GM23248 (cell line): Measurements from ENCODE around the gene DCDC2B.

Experiments used
- EZH2 ChIP-seq: fragments of 200-600 bp; sonication (generic); IDR thresholded peaks from 2 replicates; pipeline ENCODE4 v1.6.1; 2018; ENCODE audit warnings: antibody characterized with exemption, mild to moderate bottlenecking; ENCODE audit not compliant: insufficient read depth, poor library complexity, severe bottlenecking
- EZH2phosphoT487 ChIP-seq: fragments of 200-600 bp; sonication (generic); IDR thresholded peaks from 2 replicates; pipeline ENCODE4 v1.6.1; 2018; ENCODE audit warnings: antibody characterized with exemption, moderate library complexity, mild to moderate bottlenecking, low read depth; ENCODE audit not compliant: insufficient read depth

- TF ChIP-seq EZH2 (no peak), EZH2phosphoT487 (no peak)
Measured at GRCh38 chr1:32219022-32219421, 10.1 kb downstream of the DCDC2B start.
